Measurements from ENCODE around the gene BUD23.

GRCh38 chr7:73734619-73735527 is 51.5 kb downstream of the BUD23 start:
- TF ChIP-seq CTCF (IDR thresholded peaks at IDR 0.05) (peak; percentile 55 to 83 (median 58)), POLR2AphosphoS5 (IDR thresholded peaks at IDR 0.05) (peak; percentile 39 to 49), POLR2A (IDR thresholded peaks at IDR 0.05; ENCODE audit: low read depth) (no peak), EP300 (IDR thresholded peaks at IDR 0.05) (no peak)

Measured in esophagus muscularis mucosa (tissue), 4 donors.